ENCODE data around the gene CSNK1G1. TPM values are rescaled to one million over a fixed set of nuclear protein-coding genes. Genes with fewer than 3 reads are reported as not detected.

The CSNK1G1 gene
- total and polyA plus RNA-seq, 2 of the 4 experiments (the other 2 are of a cell fraction) = 7.4 to 29.4 TPM

GRCh38 chr15:64311566-64311965, 44.4 kb downstream of the CSNK1G1 start:
- intact Hi-C loops (cut with micrococcal nuclease) = loop anchor here (5.0 kb wide), 1 partner anchor 36 kb away; no protein-coding TSS in a partner anchor
- H3K4me3 ChIP-seq (ENCODE audit: insufficient read depth, low read depth, low read length) = no peak overlapping the region
- peaks cover 35% of the 10 kb centered on the region; the same call in 1 of the 2 replicates for H4K20me1 ChIP-seq (ENCODE audit: insufficient read depth, low read length)
- POLR2A ChIA-PET (ENCODE audit: unreplicated experiment) = interaction anchor here (0.6 kb wide), 2 partner anchors 9 to 218 kb away, joined by 3 read pairs; partner anchors contain the start of gene CIAO2A
- no peak overlapping the region for H2AK9ac ChIP-seq (replicated peaks; ENCODE audit: low read depth, low read length, poor library complexity)
- H3K36me3 ChIP-seq (ENCODE audit: control insufficient read depth, insufficient read depth, low read length) = no peaks in the 10 kb centered on the region
- dilution Hi-C loops (cut with HindIII; ENCODE audit: low sequenced_read_pairs, unreplicated experiment) = no loop called here
- H3K9me1 ChIP-seq (ENCODE audit: insufficient read depth, low read length) = peaks cover 11% of the 10 kb centered on the region
- H4K91ac ChIP-seq (ENCODE audit: insufficient read depth, low read depth, low read length) = no peak overlapping the region
- in situ Hi-C loops (cut with MboI; ENCODE audit: low sequenced_read_pairs) = no loop called here
- no CpG with 5 or more reads among the region's 6 CpGs for WGBS, 2 experiments (ENCODE audit: extremely low coverage in 2 of 2, insufficient read length in 1 of 2)
- no peak overlapping the region for H3K18ac ChIP-seq (ENCODE audit: low read depth, low read length)
- no peak overlapping the region; the same call in 1 of the 2 replicates for H2AK5ac ChIP-seq (ENCODE audit: low read depth, low read length)
- no peaks in the 10 kb centered on the region for H3K9me3 ChIP-seq (ENCODE audit: control insufficient read depth, insufficient read depth, low read length)
- peaks cover 2% of the 10 kb centered on the region for H3K4me1 ChIP-seq (ENCODE audit: control insufficient read depth, insufficient read depth, low read length)
- H3K14ac ChIP-seq (replicated peaks; ENCODE audit: low read depth, low read length) = no peak overlapping the region
- no peak overlapping the region for H3K4ac ChIP-seq (ENCODE audit: low read depth, low read length)
- H3K79me1 ChIP-seq (ENCODE audit: low read depth in 1 of 2, low read length in 2 of 2) = peaks cover 37 to 38% of the 10 kb centered on the region in 2 experiments
- H4K8ac ChIP-seq (ENCODE audit: low read depth in 2 of 2, low read length in 2 of 2) = no peak overlapping the region
- no peak overlapping the region for H3K9ac ChIP-seq (ENCODE audit: low read depth, low read length)
- no peak overlapping the region for H2BK120ac ChIP-seq (ENCODE audit: low read depth, low read length)
- H2BK15ac ChIP-seq (ENCODE audit: low read depth, low read length) = no peak overlapping the region
- H3K4me2 ChIP-seq (ENCODE audit: low read depth, low read length) = no peak overlapping the region
- no peak overlapping the region for H3K23ac ChIP-seq (ENCODE audit: low read depth, low read length)
- ATAC-seq (ENCODE audit: low read depth) (no peak), DNase-seq (no peak)
- no peak overlapping the region for H2BK20ac ChIP-seq (ENCODE audit: low read depth, low read length)
- no peaks in the 10 kb centered on the region for H3K27me3 ChIP-seq (ENCODE audit: control insufficient read depth, insufficient read depth, low read length)
- H3K56ac ChIP-seq (ENCODE audit: extremely low read depth, insufficient read depth, low read length) = no peak overlapping the region
- H4K5ac ChIP-seq (ENCODE audit: low read depth, low read length) = no peak overlapping the region
- no peak overlapping the region for H2BK5ac ChIP-seq (ENCODE audit: low read depth, low read length, poor library complexity, severe bottlenecking)
- no peak overlapping the region for H3K27ac ChIP-seq (ENCODE audit: insufficient read depth, low read length)
- TF ChIP-seq POLR2A (IDR thresholded peaks at IDR 0.05; ENCODE audit: low read depth, low read length) (no peak), MAFK (IDR thresholded peaks at IDR 0.05; ENCODE audit: low read depth, low read length) (no peak), RCOR1 (IDR thresholded peaks at IDR 0.05; ENCODE audit: insufficient replicate concordance, low read length) (no peak), MXI1 (IDR thresholded peaks at IDR 0.05; ENCODE audit: borderline replicate concordance, low read depth, low read length) (no peak), CHD1 (IDR thresholded peaks at IDR 0.05; ENCODE audit: low read depth, low read length) (no peak), NFE2L2 (IDR thresholded peaks at IDR 0.05; ENCODE audit: low read depth, low read length) (no peak), RAD21 (IDR thresholded peaks at IDR 0.05; ENCODE audit: low read length) (no peak), RFX5 (IDR thresholded peaks at IDR 0.05; ENCODE audit: low read depth, low read length) (no peak), CTCF (conservative IDR thresholded peaks at IDR 0.05; ENCODE audit: low read depth, low read length) (no peak), CEBPB (IDR thresholded peaks at IDR 0.05; ENCODE audit: low read depth, low read length) (no peak), MAZ (IDR thresholded peaks at IDR 0.05; ENCODE audit: borderline replicate concordance, low read depth, low read length) (no peak), FOS (IDR thresholded peaks at IDR 0.05; ENCODE audit: low read depth, low read length) (no peak), SMC3 (IDR thresholded peaks at IDR 0.05; ENCODE audit: low read depth, low read length) (no peak), BHLHE40 (IDR thresholded peaks at IDR 0.05; ENCODE audit: low read depth, low read length) (no peak)
- TF ChIP-seq, protein P1, sequence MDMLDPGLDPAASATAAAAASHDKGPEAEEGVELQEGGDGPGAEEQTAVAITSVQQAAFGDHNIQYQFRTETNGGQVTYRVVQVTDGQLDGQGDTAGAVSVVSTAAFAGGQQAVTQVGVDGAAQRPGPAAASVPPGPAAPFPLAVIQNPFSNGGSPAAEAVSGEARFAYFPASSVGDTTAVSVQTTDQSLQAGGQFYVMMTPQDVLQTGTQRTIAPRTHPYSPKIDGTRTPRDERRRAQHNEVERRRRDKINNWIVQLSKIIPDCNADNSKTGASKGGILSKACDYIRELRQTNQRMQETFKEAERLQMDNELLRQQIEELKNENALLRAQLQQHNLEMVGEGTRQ (IDR thresholded peaks at IDR 0.05; ENCODE audit: low read depth, low read length) = no peak
- TF ChIP-seq, protein P2, sequence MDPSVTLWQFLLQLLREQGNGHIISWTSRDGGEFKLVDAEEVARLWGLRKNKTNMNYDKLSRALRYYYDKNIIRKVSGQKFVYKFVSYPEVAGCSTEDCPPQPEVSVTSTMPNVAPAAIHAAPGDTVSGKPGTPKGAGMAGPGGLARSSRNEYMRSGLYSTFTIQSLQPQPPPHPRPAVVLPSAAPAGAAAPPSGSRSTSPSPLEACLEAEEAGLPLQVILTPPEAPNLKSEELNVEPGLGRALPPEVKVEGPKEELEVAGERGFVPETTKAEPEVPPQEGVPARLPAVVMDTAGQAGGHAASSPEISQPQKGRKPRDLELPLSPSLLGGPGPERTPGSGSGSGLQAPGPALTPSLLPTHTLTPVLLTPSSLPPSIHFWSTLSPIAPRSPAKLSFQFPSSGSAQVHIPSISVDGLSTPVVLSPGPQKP (IDR thresholded peaks at IDR 0.05; ENCODE audit: borderline replicate concordance, low read depth, low read length) = no peak
- no peak overlapping the region for H2AFZ ChIP-seq (replicated peaks; ENCODE audit: low read length, poor library complexity)
- CTCF ChIA-PET = interaction anchor here (0.6 to 0.9 kb wide), 2 partner anchors 15 to 37 kb away, joined by 3 read pairs; no protein-coding TSS in a partner anchor
- BruUV-seq (replicated peaks) = no TSS peak
